HCT116 (cell line): ENCODE data around the gene RERG. TPM values are rescaled to one million over a fixed set of nuclear protein-coding genes. Genes with fewer than 3 reads are reported as not detected.

Experiments used
- ATAC-seq: fragments of 200-7000 bp; cut with Tn5 transposase; 2 replicates; pipeline ENCODE4 v1.9.1; 2020; ENCODE audit warnings: mild to moderate bottlenecking, moderate library complexity
- BruUV-seq: library from RNA; stranded (reverse); fragments of 400-500 nt; replicated peaks from 2 replicates; lab custom pipeline; 2021; lab: Mats Ljungman, UMichigan
- CTCF ChIA-PET: fragments of 300-600 bp; sonication (Branson Sonifier 250); formaldehyde crosslinking; loops from one replicate; lab custom pipeline; 2021; ENCODE audit warnings: antibody characterized with exemption; lab: Charles Lee
- POLR2A ChIA-PET: fragments of 300-600, 350-600 bp; sonication (Branson Sonifier 250); formaldehyde crosslinking; loops from one replicate; lab custom pipeline; 2021; ENCODE audit warnings: antibody characterized with exemption; lab: Charles Lee
- RAD21 ChIA-PET, 2 experiments: fragments of 300-600 bp; sonication (Branson Sonifier 250); formaldehyde crosslinking; loops; one replicate each; lab custom pipeline; 2023; ENCODE audit warnings: low total read pairs in 2 of 2; ENCODE audit not compliant: uncharacterized antibody in 2 of 2, unreplicated experiment in 2 of 2, low non-redundant PET in 1 of 2; lab: Charles Lee
- DNase-seq: peaks from one replicate; pipeline ENCODE4 v3.0.0-alpha.2; 2010; ENCODE audit warnings: low read depth, low spot score
- H2AFZ ChIP-seq: fragments of 200-600 bp; shearing (Covaris generic), sonication (generic); 2 replicates; pipeline ENCODE4 v1.6.1; 2017; ENCODE audit warnings: low read depth, mixed run types, mixed read lengths, antibody characterized with exemption, low read length; ENCODE audit not compliant: poor library complexity, severe bottlenecking
- H3K27ac ChIP-seq: 2 replicates; pipeline ENCODE4 v1.5.1; 2012; ENCODE audit warnings: low read depth, low read length
- H3K27me3 ChIP-seq: fragments of 200-600 bp; sonication (generic); 2 replicates; pipeline ENCODE4 v1.6.1; 2016; ENCODE audit warnings: mixed run types, low read length, mixed read lengths; ENCODE audit not compliant: insufficient read depth
- H3K36me3 ChIP-seq, 2 experiments: fragments of 200-500 bp in 1 of 2; fragments of 200-600 bp in 1 of 2; sonication (Bioruptor generic) in 1 of 2; sonication (generic) in 1 of 2; 2 replicates each; pipeline versions ENCODE4 v1.5.1 to v1.6.1; 2014 to 2016; ENCODE audit warnings: low read length in 2 of 2, inconsistent platforms in 1 of 2, mixed read lengths in 1 of 2, mixed run types in 1 of 2; ENCODE audit not compliant: insufficient read depth in 2 of 2, control insufficient read depth in 1 of 2
- H3K4me1 ChIP-seq, 2 experiments: fragments of 200-600 bp in 1 of 2; sonication (generic) in 1 of 2; 2 replicates each; pipeline versions ENCODE4 v1.5.1 to v1.6.1; 2012 to 2017; ENCODE audit warnings: low read length in 2 of 2, inconsistent platforms in 1 of 2, mild to moderate bottlenecking in 1 of 2, mixed read lengths in 1 of 2, mixed run types in 1 of 2, moderate library complexity in 1 of 2; ENCODE audit not compliant: insufficient read depth in 2 of 2, control insufficient read depth in 1 of 2
- H3K4me2 ChIP-seq: fragments of 200-600 bp; sonication (generic); 2 replicates; pipeline ENCODE4 v1.6.1; 2017; ENCODE audit warnings: mixed run types, low read length, mixed read lengths
- H3K4me3 ChIP-seq, 2 experiments: fragments of 200-600 bp in 1 of 2; sonication (generic) in 1 of 2; replicated peaks in 1 of 2; 2 replicates each; pipeline ENCODE4 v1.5.1; 2011 to 2016; ENCODE audit warnings: low read length in 2 of 2, control low read depth in 1 of 2, low read depth in 1 of 2, mild to moderate bottlenecking in 1 of 2, mixed read lengths in 1 of 2, mixed run types in 1 of 2
- H3K79me2 ChIP-seq: fragments of 200-600 bp; sonication (generic); 2 replicates; pipeline ENCODE4 v1.6.1; 2017; ENCODE audit warnings: mild to moderate bottlenecking, mixed run types, low read length, moderate library complexity, mixed read lengths; ENCODE audit not compliant: insufficient read depth
- H3K9ac ChIP-seq: fragments of 200-600 bp; sonication (generic); 2 replicates; pipeline ENCODE4 v1.6.1; 2016; ENCODE audit warnings: low read length, mixed read lengths
- H3K9me2 ChIP-seq: fragments of 200-600 bp; sonication (generic), shearing (Covaris generic); 2 replicates; pipeline ENCODE4 v1.6.1; 2017; ENCODE audit warnings: mixed run types, mild to moderate bottlenecking, moderate library complexity; ENCODE audit not compliant: insufficient read depth
- H3K9me3 ChIP-seq, 2 experiments: fragments of 200-500 bp in 1 of 2; fragments of 200-600 bp in 1 of 2; sonication (Bioruptor generic) in 1 of 2; sonication (generic) in 1 of 2; 2 replicates each; pipeline ENCODE4 v1.6.1; 2014 to 2017; ENCODE audit warnings: low read length in 2 of 2, mixed read lengths in 2 of 2, inconsistent platforms in 1 of 2, low read depth in 1 of 2, mild to moderate bottlenecking in 1 of 2, mixed run types in 1 of 2, moderate library complexity in 1 of 2; ENCODE audit not compliant: control insufficient read depth in 1 of 2, insufficient read depth in 1 of 2
- H4K20me1 ChIP-seq: fragments of 200-600 bp; sonication (generic), shearing (Covaris generic); 2 replicates; pipeline ENCODE4 v1.6.1; 2017; ENCODE audit warnings: mixed run types, mild to moderate bottlenecking, moderate library complexity; ENCODE audit not compliant: insufficient read depth
- CBX3 ChIP-seq: IDR thresholded peaks from 2 replicates; pipeline ENCODE4 v1.6.1; 2012; ENCODE audit warnings: low read depth
- CEBPB ChIP-seq: IDR thresholded peaks from 2 replicates; pipeline ENCODE4 v1.6.1; 2012; ENCODE audit warnings: low read depth
- CTCF ChIP-seq, 3 experiments: fragments of 200-600 bp in 1 of 3; sonication (generic) in 1 of 3; IDR thresholded peaks in 2 of 3; conservative IDR thresholded peaks in 1 of 3; 2 replicates each; pipeline ENCODE4 v1.5.1; 2012 to 2017; ENCODE audit warnings: low read depth in 2 of 3, low read length in 2 of 3, antibody characterized with exemption in 1 of 3, borderline replicate concordance in 1 of 3, control low read depth in 1 of 3, mild to moderate bottlenecking in 1 of 3, mixed read lengths in 1 of 3, mixed run types in 1 of 3, moderate library complexity in 1 of 3; ENCODE audit not compliant: insufficient read depth in 1 of 3
- EGR1 ChIP-seq: IDR thresholded peaks from 2 replicates; pipeline ENCODE4 v1.6.1; 2012; ENCODE audit warnings: low read depth
- EZH2phosphoT487 ChIP-seq: fragments of 200-600 bp; IDR thresholded peaks from 2 replicates; pipeline ENCODE4 v1.6.1; 2018; ENCODE audit warnings: antibody characterized with exemption, borderline replicate concordance
- JUND ChIP-seq: IDR thresholded peaks from 2 replicates; pipeline ENCODE4 v1.6.1; 2012
- POLR2A ChIP-seq: IDR thresholded peaks from 2 replicates; pipeline ENCODE4 v1.7.0; 2011; ENCODE audit warnings: borderline replicate concordance; ENCODE audit not compliant: insufficient read depth, insufficient read length; ENCODE audit errors: extremely low read depth
- POLR2AphosphoS5 ChIP-seq: IDR thresholded peaks from 2 replicates; pipeline ENCODE4 v1.6.1; 2011; ENCODE audit warnings: mild to moderate bottlenecking, low read depth, low read length, moderate library complexity
- RAD21 ChIP-seq: IDR thresholded peaks from 2 replicates; pipeline ENCODE4 v1.6.1; 2012; ENCODE audit warnings: low read depth, mild to moderate bottlenecking
- REST ChIP-seq: IDR thresholded peaks from 2 replicates; pipeline ENCODE4 v1.6.1; 2012; ENCODE audit warnings: low read depth
- SIN3A ChIP-seq: IDR thresholded peaks from 2 replicates; pipeline ENCODE4 v1.6.1; 2012; ENCODE audit warnings: low read depth
- SP1 ChIP-seq: IDR thresholded peaks from 2 replicates; pipeline ENCODE4 v1.6.1; 2012; ENCODE audit warnings: low read depth
- SRF ChIP-seq: IDR thresholded peaks from 2 replicates; pipeline ENCODE4 v1.6.1; 2012; ENCODE audit warnings: low read depth
- ZFX ChIP-seq: fragments of 450-650 bp; IDR thresholded peaks from 2 replicates; pipeline ENCODE4 v1.6.1; 2017
- ZNF274 ChIP-seq: fragments of 200-500 bp; sonication (Bioruptor generic); IDR thresholded peaks from 2 replicates; pipeline ENCODE4 v1.6.1; 2014; ENCODE audit warnings: mild to moderate bottlenecking, low read depth, low read length, inconsistent platforms
- intact Hi-C: fragments of 100-400 bp; cut with micrococcal nuclease; formaldehyde crosslinking; loops from 2 replicates; pipeline ENCODE4 v1.10.0; 2022
- total RNA-seq: library from RNA; stranded (reverse); gene quantifications from one replicate; pipeline ENCODE4 v1.2.1, GENCODE V29; 2021; ENCODE audit not compliant: unreplicated experiment

Gene RERG
- total RNA-seq, 1 experiment from 2014 or later, result not detected

- H3K9me3 ChIP-seq, result no peaks in the 10 kb centered on the region
- H3K4me3 ChIP-seq, result no peak overlapping the region
- H3K36me3 ChIP-seq, result no peaks in the 10 kb centered on the region
- ATAC-seq (no peak), DNase-seq (no peak)
- H3K4me2 ChIP-seq, result no peak overlapping the region
- no peaks in the 10 kb centered on the region for H3K79me2 ChIP-seq
- no peak for TF ChIP-seq POLR2A
- no peak for TF ChIP-seq RAD21
- TF ChIP-seq SIN3A, result no peak
- TF ChIP-seq SP1, result no peak
- no peak for TF ChIP-seq JUND
- no peak for TF ChIP-seq CTCF (IDR thresholded peaks at IDR 0.05 in 2 of 3, conservative IDR thresholded peaks at IDR 0.05 in 1 of 3; ENCODE audit: borderline replicate concordance in 1 of 3, insufficient read depth in 1 of 3, low read depth in 2 of 3, low read length in 2 of 3)
- TF ChIP-seq EZH2phosphoT487, result no peak
- TF ChIP-seq POLR2AphosphoS5, result no peak
- TF ChIP-seq CBX3, result no peak
- TF ChIP-seq ZFX, result no peak
- no peak for TF ChIP-seq ZNF274
- no peak for TF ChIP-seq REST
- TF ChIP-seq EGR1, result no peak
- no peak for TF ChIP-seq SRF
- no peak for TF ChIP-seq CEBPB
- intact Hi-C loops, result no loop called here
- POLR2A ChIA-PET, result no interaction called here
- no peaks in the 10 kb centered on the region for H3K4me1 ChIP-seq
- no peak overlapping the region for H3K27ac ChIP-seq
- peaks cover 54% of the 10 kb centered on the region for H3K27me3 ChIP-seq
- H3K9me2 ChIP-seq, result no peaks in the 10 kb centered on the region
- no peak overlapping the region for H2AFZ ChIP-seq
- BruUV-seq, result no TSS peak
- no peak overlapping the region for H3K9ac ChIP-seq
- H4K20me1 ChIP-seq, result no peaks in the 10 kb centered on the region
- RAD21 ChIA-PET, result no interaction called here
- CTCF ChIA-PET, result no interaction called here
Observed at GRCh38 chr12:15115434-15115833, 105.8 kb downstream of the RERG start.
